GM12872 (cell line): ENCODE data around the gene WASF2.

Source experiments
- TF ChIP-seq, protein P1 (sequence below): IDR thresholded peaks from 3 replicates; pipeline ENCODE4 v1.5.1; 2011; ENCODE audit warnings: low read depth, mild to moderate bottlenecking, low read length, moderate library complexity; ENCODE audit not compliant: insufficient read depth

The WASF2 gene

DNA sequence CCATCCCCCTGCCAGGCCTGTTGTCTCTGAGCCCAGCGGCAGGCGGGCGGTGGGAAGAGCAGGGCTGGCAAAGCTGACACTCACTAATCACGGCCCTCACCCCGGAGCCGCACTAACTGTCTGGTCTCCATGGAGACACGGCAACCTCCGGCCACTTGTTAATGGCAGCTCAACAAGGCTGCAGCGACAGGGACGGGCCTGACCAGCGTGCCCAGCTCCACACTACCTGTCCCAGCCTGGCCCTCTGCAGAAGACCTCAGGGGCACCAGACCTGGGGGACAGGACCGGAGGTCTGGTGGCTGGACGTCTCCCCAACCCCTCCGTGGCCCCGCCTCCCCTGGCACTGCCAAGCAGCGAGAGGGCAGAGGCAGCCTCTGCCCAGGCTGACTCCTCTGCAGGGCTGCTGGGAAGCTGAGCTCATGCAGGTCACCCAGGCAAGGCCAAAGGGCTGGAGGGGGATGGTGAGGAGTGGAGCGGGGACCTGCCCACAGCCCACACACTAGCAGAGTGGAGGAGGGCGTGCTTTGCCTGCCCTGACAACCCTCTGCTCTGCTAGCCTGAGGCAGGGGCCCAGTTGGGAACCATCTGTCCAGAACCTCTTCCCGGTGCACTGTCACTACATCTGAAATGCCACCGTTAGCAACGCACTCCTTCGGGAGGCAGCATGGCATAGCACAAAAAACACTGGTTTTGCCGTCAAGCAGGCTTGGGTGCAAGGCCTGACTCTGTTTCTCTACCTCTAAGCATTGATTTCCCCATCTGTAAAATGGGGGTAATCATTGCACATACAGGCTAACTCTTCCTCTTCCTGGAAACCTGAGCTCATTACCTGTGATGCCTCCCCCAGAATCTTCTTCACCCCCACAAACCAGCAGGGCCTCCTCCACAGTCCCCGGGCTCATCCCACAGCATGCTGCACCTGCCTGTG is 29.6 kb upstream of the WASF2 start:
- TF ChIP-seq, protein P1, sequence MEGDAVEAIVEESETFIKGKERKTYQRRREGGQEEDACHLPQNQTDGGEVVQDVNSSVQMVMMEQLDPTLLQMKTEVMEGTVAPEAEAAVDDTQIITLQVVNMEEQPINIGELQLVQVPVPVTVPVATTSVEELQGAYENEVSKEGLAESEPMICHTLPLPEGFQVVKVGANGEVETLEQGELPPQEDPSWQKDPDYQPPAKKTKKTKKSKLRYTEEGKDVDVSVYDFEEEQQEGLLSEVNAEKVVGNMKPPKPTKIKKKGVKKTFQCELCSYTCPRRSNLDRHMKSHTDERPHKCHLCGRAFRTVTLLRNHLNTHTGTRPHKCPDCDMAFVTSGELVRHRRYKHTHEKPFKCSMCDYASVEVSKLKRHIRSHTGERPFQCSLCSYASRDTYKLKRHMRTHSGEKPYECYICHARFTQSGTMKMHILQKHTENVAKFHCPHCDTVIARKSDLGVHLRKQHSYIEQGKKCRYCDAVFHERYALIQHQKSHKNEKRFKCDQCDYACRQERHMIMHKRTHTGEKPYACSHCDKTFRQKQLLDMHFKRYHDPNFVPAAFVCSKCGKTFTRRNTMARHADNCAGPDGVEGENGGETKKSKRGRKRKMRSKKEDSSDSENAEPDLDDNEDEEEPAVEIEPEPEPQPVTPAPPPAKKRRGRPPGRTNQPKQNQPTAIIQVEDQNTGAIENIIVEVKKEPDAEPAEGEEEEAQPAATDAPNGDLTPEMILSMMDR: no peak

DNA sequence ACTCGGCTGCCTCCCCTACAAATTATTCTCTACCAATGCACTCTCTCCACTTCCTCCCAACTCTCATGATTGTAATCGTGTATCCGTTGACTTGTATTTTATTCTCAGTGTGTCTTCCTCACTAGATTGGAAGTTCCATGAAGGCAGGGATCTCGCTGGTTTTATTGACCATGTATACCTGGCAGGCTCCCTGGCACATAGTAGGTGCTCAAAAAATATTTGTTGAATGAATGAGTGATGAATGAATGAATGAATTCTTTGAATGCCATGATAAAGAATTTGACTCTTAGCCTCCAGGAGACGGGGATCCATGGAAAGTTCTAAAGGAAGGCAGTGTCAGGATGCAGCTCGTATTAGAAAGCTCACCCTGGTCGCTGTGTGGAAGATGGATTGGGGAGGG is 28.8 kb upstream of the WASF2 start:
- TF ChIP-seq, protein P1: no peak

DNA sequence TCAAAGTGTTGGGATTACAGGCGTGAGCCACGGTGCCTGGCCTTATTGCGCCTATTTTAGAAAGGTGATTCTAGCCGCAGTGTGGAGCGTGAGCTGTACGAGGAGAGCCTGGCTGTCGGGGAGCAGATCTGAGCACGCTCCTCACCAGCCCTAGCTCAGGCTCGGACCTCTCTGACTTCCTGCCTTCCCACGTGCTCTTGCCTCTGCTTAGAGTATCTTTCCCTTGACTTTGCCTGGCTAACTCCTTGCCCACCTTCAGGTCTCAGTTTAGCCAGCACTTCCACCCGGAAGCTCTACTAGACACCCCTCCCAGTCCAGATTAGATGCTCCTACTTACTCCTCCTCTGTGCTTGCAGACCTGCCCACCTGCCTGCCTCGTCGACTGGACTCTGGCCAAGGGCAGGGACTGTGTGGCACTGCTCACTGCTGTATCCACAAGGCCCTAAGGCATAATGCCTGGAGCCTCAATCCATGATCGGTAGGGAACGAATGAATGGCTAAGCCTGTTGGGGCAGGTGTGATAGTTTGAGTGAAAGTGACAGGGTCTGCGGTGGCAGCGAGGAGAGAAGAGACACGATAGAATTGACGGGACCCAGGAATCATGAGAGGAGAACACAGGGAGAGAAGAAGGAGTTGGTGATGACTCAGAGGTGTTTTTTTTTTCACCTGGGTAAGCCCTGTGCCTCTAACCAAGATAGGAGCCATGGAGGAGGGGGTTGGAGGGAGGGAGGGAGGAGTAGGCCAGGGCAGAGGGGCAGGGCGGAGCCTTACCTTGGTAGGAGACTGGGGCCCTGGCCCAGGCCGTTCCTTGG is 28.1 kb upstream of the WASF2 start:
- TF ChIP-seq, protein P1: no peak

DNA sequence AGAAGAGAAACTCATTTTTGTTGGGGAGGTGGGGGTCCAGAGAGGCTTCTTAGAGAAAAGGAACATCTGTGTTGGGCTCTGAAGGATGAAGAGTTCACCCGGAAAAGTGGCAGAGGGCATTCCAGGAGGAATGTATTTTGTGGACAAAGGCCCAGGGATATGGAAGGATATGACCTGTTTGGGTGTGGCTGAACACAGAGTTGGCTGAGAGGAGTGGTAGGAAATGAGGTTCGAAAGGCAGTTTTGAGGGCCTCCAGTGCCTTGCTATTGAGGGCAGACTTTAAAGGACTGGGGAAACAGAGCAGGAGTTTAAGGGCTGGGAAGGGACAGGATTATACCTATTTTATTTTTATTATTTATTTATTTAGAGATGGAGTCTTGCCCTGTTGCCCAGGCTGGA is 27.3 kb upstream of the WASF2 start:
- TF ChIP-seq, protein P1: no peak

DNA sequence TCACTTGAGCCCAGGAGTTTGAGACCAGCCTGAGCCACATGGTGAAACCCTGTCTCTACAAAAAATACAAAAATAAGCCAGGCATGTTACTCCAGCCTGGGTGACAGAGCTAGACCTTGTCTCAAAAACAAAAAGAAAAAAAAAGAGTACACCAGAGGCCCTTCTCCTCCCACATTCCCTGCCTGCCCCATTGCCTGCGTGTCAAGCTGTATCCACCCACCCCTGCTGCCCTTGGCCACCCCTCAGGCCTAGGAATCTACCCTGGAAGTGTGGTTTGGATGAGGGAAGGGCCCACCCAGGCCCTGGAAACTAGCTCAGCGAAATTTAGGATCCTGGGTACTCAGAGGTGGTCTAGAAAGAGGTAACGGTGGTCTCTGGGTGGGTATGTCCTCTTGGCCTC is 25.7 kb upstream of the WASF2 start:
- TF ChIP-seq, protein P1: no peak

DNA sequence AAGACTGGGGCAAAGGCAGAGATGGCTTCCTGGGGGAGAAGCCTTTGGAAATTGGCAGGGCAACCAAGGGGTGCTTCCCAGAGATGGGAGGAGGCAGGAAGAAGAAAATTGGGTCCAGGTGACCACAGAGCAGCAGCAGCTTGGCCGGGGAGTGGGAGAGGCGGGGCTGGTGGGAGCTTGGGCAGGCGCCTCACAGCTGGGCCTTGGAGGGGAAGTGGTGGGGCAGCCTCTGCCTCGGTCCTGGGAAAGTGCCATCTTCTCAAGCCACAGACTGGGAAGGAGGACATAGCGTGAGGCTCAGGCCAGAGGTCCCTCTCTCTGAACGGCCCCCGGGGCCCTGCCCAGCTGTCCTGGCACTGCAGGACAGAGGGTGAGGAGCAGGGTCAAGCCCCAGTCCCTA is 24.0 kb upstream of the WASF2 start:
- TF ChIP-seq, protein P1: no peak

DNA sequence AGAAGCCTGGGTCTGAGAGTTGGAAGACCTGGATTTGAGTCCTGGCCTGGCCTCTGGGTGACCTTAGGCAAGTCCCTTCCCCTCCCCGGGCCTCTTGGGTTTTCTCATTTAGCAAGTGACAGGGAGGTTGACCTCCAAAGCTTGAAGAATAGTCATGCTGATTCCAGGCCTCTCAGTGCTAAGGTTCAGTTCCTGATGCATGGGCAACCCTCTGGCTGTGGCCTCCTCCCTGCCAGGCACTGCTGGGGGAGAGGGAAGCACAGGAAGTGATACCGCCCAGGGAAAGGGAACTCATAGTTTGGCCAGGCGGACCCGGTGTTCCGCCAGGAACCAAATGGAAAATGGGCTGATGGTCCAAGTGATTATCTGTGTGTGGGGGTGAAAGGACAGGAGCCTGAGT is 23.6 kb upstream of the WASF2 start:
- TF ChIP-seq, protein P1: no peak
